Erythroblast (primary cell): ENCODE measurements around the gene FAT3.

ENCODE experiments used
- DNase-seq, 2 experiments: peaks; one replicate each; lab custom pipeline; 2025; lab: John Stamatoyannopoulos, UW
- GATA1 ChIP-seq: IDR thresholded peaks from 2 replicates; pipeline ENCODE4 v1.6.1; 2011; ENCODE audit warnings: low read depth, mild to moderate bottlenecking, control low read depth, low read length, moderate library complexity
- POLR2A ChIP-seq: IDR thresholded peaks from 2 replicates; pipeline ENCODE4 v1.6.1; 2011; ENCODE audit warnings: mild to moderate bottlenecking, low read length

Gene FAT3

GRCh38 chr11:92224407-92225124 is at the start of gene FAT3:
TSS of gene FAT3 (plus strand) at chr11:92224818. CDS start at chr11:92352113, 127,295 bp downstream.
- no peak for DNase-seq
- TF ChIP-seq POLR2A = no peak
- TF ChIP-seq GATA1 = no peak

- no peak for TF ChIP-seq GATA1
- TF ChIP-seq POLR2A = no peak
Observed at GRCh38 chr11:92179017-92179670, 45.5 kb upstream of the FAT3 start.

GRCh38 chr11:92180226-92180625 is 44.4 kb upstream of the FAT3 start:
- no peak for DNase-seq
- no peak for TF ChIP-seq GATA1
- TF ChIP-seq POLR2A = no peak

More at GRCh38 chr11:92179017-92179670, 45.5 kb upstream of the FAT3 start:
- DNase-seq = no peak

- no peak for TF ChIP-seq POLR2A
- no peak for TF ChIP-seq GATA1
- DNase-seq = no peak
Observed at GRCh38 chr11:92180664-92181251, 43.9 kb upstream of the FAT3 start.

- DNase-seq = no peak
- TF ChIP-seq POLR2A (no peak), GATA1 (no peak)
Observed at GRCh38 chr11:92190535-92191206, 33.9 kb upstream of the FAT3 start.

GRCh38 chr11:92192141-92192540 is 32.5 kb upstream of the FAT3 start:
- TF ChIP-seq POLR2A (no peak), GATA1 (no peak)
- DNase-seq = no peak

- TF ChIP-seq POLR2A (no peak), GATA1 (no peak)
- no peak for DNase-seq
Observed at GRCh38 chr11:92198268-92198667, 26.4 kb upstream of the FAT3 start.

GRCh38 chr11:92199991-92200390 is 24.6 kb upstream of the FAT3 start:
- TF ChIP-seq POLR2A (no peak), GATA1 (no peak)
- DNase-seq = no peak

- no peak for DNase-seq
- TF ChIP-seq GATA1 = no peak
- no peak for TF ChIP-seq POLR2A
Observed at GRCh38 chr11:92204731-92205130, 19.9 kb upstream of the FAT3 start.

GRCh38 chr11:92206441-92206840 is 18.2 kb upstream of the FAT3 start:
- TF ChIP-seq POLR2A = no peak
- TF ChIP-seq GATA1 = no peak
- no peak for DNase-seq

- DNase-seq = no peak
- TF ChIP-seq POLR2A (no peak), GATA1 (no peak)
Observed at GRCh38 chr11:92211576-92212167, 12.9 kb upstream of the FAT3 start.

- no peak for DNase-seq
- no peak for TF ChIP-seq POLR2A
- TF ChIP-seq GATA1 = no peak
Observed at GRCh38 chr11:92212530-92212929, 12.1 kb upstream of the FAT3 start.

- TF ChIP-seq GATA1 (no peak), POLR2A (no peak)
- no peak for DNase-seq
Observed at GRCh38 chr11:92216789-92217188, 7.8 kb upstream of the FAT3 start.
